GM15510 (cell line): ENCODE measurements around the gene UNCX.

Source experiments
- POLR2A ChIP-seq: IDR thresholded peaks from 3 replicates; pipeline ENCODE4 v1.6.1; 2011; ENCODE audit warnings: borderline replicate concordance; ENCODE audit not compliant: insufficient read length; ENCODE audit errors: extremely low read depth

Gene UNCX

DNA sequence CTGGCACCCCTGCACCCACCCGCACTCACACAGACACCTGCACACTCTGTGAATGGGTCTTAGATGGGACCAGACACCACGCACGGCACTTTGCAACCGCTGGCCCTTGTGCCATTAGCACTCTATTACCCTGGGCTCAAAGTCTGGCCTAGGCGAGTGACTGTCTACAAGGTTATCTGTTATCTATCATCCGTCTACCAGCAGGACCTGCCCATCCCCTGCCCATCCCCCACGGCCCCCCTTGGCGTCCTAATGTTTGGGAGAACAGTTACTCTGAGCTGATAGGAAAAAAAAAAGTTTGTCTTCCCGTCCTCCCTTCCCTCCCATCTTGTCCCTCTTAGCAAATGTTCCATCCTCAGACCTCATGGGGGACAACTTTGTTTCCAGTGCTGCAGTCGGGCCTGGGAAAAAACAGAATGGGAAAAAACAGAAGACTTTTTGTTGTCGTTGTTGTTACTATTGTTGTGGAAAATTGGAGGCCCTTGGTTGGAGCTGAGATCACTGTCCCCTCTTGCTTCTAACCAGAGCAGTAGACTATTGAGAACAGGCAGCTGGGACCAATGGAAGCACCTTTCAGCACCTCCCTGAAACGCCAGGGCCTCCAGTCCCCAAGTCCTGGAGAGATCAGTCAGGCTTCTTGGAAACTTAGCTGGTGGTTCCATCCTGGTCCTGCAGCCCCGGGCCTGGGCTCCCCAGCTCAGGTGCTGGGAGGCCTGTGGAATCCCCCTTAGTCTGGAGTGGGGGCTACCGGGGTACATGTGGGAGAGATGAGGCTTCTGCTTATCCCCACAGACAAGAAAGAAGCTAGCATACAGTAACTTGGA lies 12.2 kb downstream of the UNCX start:
- TF ChIP-seq POLR2A = no peak

DNA sequence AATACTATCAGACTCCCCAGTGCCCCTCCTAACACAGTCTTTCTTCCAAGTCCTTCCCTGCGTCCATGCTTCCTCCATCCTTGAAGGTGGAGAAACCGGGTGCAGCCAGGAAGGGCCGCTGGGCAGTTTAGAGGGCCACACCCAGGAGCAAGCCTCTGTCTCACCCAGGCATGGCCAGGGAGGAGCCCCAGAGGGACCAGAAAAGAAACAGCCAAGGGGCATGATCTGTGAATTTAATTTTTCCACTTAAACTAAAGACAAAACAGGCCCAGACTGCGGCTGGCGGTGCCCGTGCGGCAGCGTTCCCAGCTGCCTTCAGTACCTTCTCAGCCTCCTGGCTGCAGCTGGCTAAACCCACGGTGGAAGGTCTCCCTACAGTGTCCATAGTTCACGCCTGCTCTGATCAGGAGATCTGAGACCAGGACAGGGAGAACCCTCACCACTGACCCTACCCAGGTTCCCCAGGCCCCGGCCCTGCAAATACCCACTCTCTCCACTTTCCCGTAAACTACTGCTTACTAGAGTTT lies 12.9 kb downstream of the UNCX start:
- TF ChIP-seq POLR2A = no peak

DNA sequence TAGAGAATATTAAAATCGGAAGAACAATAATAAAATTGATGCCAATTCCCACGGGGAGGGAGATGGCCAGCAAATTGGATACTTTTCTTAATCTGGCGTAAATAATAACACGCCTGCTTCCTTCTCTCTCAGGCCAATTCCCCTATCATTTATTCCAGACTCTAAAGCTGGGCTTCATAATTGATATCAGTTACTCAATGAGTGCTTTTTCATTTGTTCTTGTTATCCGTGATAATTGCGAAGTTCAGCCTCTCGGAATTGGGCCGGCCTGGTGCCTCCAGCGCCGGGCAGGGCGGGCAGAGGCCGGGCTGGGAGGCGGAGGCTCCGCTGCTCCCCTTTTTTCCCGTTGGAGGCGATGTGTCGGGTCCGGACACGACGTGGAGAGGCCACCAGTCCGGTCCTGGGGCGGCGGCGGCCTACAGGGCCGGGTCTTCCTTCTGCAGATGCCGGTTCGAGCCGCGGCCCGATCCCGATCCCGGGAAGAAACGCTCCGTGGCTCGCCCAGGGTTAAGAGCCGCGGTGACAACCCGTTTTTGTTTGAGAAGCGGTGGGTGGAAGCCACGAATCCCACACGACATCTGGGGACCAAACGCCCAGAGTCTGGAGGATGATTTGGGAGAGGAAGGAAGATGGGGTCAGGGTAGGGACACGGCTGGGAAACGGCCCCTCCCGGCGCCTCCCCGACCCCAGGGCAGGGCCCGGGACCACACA lies 13.6 kb downstream of the UNCX start:
- TF ChIP-seq POLR2A = no peak

DNA sequence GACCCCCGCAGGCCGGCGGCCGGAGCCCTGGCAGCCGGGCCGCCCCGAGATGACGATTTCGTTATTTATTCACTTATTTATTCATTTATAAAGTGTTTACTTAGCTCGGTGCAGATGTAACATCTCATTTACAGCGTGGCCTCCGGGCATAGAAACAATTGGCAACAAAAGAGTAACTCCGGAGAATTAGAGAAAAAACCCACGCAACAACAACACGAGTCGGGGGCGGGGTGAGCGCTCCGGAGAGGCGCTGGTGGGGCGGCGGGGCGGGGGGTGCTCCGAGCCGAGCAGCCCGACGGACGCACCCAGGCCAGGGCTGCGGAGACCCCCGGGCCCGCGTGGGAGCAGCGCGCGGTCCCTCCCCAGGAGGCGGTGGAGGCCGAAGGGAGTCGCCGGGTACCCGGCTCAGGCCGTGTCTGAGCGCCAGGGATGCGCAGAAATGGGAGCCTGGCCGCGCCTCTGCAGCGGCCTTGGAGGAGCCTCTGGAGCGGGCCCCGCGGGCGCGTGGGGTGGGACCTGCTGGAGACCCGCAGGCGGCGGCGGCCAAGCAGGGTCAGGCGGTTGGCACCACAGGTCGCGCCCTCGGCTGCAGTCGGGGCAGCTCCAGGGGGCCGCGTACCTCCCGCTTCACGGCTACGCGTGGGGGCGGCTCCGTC lies 14.3 kb downstream of the UNCX start:
- TF ChIP-seq POLR2A = no peak

DNA sequence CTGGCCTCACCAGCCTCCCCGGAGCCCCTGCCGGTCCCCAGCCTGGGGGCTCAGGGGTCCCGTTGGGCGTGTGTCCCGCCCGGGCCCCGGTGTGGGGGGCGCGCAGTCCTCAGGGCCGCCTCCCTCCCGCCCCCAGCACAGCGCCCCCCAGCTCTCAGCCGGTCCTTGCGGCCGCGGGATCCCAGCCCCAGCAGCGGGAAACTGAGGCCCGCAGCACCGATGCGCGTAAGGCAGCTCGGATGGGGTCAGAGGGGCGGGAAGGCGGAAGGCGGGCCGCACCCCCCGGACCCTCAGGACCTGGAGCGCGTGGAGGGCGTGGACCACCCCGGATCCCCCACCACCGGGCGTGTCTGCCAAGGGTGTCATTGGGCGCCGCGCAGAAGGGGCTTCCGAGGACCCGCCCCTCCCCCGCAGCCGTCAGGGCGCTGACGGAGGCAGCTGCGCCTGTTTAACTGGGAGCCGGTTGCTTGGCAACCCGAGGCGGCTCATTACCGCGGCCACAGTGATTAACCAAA lies 14.9 kb downstream of the UNCX start:
- TF ChIP-seq POLR2A = no peak

DNA sequence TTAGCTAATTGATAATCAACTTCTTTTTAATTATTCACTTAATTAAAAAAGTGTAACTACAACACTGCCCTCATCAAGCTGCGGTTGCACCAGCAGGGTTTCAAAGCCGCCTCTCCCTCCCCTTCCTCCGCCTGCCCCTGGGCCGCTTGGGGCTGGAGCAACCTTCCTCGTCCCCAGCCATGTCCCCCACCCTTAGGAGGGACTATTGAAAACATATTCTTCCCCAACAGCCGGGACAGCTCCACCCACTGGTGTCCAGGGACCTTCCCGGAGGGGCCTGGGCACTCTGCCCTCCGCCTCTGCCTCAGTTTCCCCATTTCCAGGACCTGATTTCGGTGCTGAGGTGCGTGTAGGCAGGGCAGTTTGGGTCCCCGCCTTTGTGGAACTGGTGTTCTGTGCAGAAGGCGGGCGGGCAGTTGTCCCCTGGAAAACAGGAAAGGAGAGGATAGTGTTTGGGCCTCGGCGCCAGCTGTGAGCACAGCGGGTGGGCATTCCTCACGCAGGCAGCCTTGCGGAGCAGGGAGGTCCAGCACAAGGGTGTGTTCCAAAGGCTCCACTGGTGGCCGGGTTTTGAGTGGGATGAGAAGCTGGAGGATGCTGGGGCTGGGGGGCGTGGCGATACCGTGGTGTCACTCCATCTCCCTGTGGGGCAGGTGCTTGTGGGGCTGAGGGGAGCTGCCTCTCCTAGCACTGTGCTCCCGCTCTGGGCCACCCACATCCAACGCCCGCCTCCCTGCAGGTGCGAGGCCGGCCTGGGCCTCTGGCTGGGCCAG lies 15.7 kb downstream of the UNCX start:
- TF ChIP-seq POLR2A = no peak

DNA sequence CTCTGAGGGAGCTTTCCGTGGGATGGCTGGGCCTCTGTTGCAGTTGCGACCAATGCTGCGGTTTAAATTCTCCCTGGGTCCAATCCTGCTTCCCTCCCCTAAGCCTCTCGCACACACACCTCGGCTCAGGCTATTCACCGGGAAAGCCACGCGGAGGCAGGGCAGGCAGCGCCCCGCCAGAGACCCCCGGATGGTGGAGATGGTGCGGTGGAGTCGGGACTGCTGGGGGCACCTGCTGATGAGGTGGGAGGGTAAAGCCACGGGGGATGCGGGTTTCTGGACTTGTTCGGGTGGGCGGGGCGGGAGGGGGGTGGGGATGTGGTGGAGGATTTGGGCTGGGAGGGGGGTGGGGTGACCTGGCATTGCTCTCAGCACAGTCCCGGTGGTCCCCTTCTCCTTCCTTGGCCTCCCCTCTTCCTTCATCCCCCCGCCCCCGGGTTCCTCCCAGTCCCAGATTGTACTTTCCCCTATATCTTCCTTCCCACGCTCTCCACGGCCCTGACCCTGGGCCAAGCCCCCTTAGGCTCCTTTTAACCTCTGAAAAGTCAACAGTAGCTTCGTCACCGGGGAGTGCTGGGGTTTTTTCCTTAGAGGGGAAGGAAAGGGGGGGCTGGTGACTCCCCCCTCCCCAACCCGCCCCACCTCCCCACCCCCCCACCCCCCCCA lies 16.4 kb downstream of the UNCX start:
- TF ChIP-seq POLR2A = no peak

DNA sequence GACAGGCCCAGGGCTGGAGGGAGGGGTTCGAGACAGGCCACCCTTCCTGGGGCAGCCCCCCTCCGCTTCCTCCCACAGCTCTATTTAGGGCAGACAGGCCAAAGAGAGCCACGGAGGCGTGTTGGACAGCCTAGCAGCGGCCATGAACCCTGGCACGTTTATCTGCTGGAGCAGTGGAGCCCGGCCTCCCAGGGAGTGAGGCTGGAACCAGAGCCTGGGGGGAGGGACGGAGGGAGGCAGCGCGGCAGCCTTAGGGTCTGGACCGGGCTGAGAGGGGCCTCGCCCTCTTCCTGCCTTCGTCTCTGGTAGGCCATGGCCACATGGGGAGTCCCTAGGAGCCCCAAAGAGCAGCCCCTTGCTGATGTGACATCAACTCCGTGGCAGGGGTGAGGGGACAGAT lies 17.1 kb downstream of the UNCX start:
- no peak for TF ChIP-seq POLR2A

DNA sequence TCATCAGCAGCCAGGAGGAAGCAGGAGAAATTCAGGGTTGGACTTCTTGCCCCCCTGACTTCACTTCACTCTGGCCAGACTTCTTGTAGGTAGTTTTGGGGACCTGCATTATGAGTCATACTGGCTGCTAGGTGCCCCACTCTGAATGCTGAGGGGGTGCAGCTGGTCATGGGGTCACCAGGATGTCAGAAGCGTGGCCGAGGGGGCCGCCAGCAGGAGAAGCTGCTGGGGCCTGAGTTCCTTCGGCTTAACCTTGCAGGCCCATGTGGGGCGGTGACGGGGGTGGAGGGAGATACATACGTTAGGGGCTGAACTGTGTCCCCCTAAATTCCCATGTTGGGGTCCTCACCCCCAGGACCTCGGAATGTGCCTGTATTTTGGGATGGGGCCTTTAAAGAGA lies 18.2 kb downstream of the UNCX start:
- no peak for TF ChIP-seq POLR2A

DNA sequence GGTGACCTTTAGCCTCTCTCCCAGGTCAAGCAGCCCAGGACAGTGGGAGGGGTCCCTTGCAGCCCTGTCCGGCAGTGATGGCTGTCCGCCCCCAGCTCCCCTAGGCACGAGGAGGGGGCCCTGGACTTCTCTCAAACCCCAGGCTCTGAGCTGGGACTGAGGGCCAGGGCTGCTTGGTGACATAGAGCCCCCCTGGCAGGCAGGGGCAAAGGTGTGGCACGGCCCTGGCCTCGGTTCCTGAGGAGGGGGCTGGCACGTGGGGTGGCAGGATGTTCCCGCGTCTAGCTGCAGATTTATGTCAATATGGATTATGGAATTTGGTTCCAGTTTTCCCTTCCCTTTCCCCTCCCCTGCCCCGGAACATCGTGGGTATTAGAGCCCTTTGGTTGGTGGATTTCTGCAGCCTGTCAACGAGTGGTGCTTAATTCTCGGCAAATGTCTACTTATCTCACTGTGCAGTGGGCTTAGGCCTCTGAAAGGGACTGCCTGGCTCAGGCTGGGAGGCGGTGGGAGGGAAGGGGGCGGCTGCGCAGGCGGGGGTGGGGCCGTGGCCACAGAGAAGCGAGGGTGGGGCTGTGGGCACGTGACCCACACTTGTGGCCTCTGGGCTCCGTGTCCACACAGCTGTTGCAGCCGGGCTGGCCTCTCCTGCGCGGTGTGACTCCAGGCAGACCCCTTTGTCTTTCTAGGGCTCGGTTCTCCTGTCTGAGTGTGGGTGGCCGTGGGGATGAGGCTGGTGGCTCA lies 19.3 kb downstream of the UNCX start:
- TF ChIP-seq POLR2A = no peak

DNA sequence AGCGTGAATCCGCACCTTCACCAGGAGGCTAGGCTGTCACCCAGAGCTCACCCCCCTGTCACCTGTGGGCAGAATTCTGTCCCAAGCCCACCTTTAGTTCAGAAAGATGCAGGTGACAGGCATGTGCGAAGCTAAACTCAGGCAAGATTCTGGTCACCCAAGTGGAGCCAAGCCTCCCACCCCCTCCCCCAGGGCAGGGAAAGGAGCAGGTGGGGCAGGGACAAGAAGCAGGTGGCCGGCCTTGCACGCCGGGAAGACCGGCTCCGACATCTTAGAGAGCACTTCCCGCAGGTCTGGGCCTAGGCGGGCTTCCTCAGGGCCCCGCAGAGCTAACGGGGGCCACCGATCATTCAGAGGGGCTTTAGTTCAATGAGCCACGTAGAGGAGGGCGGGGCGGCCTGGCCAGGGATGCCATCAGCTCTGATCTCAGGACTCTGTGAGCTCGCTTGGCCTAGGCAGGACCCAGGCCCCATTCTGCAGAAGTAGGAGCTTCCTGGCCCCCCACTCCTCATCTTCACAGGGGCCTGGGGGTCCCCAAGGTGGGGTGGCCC lies 19.9 kb downstream of the UNCX start:
- TF ChIP-seq POLR2A = no peak

DNA sequence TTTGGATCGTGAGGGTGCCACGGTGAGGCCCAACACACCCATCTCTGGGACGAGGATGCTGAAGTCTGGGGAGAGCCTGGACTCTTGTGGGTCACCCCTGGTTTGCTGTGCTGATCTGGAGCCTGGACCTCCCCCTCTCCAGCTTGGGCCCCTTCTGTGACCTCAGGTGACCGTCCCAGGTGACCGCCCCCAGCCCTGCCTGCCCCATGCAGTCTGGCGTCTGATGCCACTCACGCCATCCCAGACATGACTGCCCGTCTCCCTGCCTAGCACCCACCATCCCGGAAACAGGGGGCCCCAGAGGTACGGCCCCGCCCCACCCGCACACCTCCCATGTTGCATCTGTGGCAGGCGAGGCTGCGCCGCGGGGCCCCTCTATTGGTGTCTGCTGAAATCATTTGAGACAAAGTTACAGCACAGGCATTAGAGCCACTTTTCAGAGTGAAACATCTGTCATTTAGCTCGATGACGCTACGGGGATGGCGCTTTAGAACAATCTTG lies 21.1 kb downstream of the UNCX start:
- TF ChIP-seq POLR2A = no peak

DNA sequence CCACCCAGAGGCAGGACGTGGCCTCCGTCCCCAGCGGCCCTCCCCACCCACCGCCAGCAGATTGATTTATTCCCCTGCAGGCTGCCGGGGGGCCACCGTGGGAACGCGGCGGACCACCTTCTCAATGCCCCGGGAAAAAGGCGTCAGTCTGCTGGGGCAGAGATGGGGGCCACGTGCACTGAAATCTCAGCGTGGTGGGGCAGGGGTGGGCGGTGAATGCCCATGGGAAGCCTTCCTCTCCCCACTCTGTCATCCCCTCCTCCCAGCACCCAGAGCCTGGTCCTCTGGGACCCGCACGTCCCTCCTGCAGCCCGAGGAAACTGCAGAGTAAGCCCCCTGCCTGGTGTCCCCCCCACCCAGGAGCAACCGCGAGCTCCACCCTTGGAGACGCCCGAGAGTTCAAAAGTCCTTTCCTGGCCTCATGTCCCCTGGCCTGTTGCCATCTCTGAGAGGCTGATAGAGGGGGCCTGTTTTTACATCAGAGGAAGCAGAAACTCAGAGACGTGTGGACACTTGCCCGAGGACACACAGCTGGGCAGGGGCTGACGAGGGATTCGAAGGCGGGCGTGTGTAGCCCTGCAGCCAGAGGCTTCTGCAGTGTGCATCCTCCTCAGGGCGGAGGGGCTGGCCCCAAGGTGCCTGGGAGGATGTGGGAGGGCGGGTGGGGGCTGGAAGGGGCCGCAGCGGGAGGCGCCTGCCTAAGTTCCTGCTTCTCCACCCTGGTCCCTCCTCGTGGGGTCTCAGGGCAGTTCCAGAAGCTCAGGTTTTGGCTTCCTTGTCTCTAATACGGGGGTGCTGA lies 21.8 kb downstream of the UNCX start:
- TF ChIP-seq POLR2A = no peak
